ENCODE measurements around the gene LAMA3. TPM values are rescaled to one million over a fixed set of nuclear protein-coding genes. Genes with fewer than 3 reads are reported as not detected.

The LAMA3 gene
- total RNA-seq, 4 donors from 2014 or later = 14.9 to 81.4 (median 69.3) TPM

DNA sequence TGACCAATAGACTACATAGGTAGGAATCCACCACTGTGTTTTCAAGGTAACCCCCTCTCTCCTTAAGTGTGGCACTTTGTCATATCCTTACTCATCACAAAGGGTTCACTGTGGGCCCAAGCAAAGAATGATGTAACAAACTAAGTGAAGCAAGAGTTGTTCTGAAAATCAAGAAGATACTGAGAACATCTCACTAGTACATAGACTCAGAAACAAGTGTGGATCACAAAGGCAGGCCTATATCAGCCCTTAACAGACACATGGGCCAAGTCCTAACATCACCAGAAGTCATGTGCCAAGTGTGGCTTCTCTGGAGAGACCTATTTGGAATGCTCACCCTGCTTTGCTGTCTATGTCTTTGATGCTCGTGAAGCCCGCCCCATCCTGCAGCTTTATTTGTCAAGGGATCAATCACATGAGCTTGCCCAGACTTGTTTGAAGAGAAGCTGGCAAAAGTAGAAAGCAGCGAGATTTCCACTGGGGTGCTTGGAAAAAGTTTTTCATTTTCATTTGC, 194.1 kb downstream of the LAMA3 start:
- H3K27me3 ChIP-seq = no peaks in the 10 kb centered on the region
- peaks cover 0 to 21% (median 4%) of the 10 kb centered on the region in 4 donors for H3K4me1 ChIP-seq
- no peak overlapping the region for H3K4me3 ChIP-seq
- peak overlapping the region in 2 of 4 donors; percentile 29 to 50 for H3K27ac ChIP-seq
- TF ChIP-seq POLR2A (IDR thresholded peaks at IDR 0.05) = no peak
- TF ChIP-seq, protein P1, sequence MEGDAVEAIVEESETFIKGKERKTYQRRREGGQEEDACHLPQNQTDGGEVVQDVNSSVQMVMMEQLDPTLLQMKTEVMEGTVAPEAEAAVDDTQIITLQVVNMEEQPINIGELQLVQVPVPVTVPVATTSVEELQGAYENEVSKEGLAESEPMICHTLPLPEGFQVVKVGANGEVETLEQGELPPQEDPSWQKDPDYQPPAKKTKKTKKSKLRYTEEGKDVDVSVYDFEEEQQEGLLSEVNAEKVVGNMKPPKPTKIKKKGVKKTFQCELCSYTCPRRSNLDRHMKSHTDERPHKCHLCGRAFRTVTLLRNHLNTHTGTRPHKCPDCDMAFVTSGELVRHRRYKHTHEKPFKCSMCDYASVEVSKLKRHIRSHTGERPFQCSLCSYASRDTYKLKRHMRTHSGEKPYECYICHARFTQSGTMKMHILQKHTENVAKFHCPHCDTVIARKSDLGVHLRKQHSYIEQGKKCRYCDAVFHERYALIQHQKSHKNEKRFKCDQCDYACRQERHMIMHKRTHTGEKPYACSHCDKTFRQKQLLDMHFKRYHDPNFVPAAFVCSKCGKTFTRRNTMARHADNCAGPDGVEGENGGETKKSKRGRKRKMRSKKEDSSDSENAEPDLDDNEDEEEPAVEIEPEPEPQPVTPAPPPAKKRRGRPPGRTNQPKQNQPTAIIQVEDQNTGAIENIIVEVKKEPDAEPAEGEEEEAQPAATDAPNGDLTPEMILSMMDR (IDR thresholded peaks at IDR 0.05) = no peak
- H3K9me3 ChIP-seq = no peaks in the 10 kb centered on the region
- DNase-seq = no peak
- no peaks in the 10 kb centered on the region for H3K36me3 ChIP-seq

DNA sequence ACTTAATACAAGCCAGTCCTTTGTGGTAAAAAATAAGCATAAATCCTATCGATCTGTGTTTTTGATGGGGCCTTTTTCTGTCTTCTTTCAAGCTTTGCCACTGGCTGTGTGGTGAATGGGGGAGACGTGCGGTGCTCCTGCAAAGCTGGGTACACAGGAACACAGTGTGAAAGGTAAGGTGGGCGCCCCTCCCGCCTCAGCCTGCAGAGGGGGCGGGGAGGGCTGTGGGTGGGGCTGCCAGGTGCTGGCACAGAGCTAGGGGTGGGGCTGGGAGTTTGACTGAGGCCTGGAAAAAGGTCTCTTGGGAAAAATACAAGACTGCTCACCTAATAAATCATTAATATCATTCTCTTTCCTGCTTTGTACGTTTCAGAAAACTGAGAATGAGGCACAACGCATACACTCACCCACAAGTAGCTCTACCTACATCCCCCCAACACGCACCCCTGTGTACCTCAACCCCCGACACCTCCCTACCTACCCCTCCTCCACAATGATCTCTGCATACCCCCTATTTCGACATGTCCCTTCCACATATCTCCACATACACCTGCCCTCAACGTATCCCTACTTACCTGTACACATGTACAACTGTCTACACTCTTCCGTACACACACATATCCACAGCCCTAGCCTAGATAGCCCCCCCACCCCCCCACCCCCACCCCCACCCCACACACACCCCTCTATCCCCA, 195.6 kb downstream of the LAMA3 start:
- H3K4me3 ChIP-seq = no peak overlapping the region
- DNase-seq = peak in 2 of 3 donors; percentile 54 to 73
- H3K27ac ChIP-seq = peak overlapping the region; percentile 10 to 59 (median 44)
- no peaks in the 10 kb centered on the region for H3K36me3 ChIP-seq
- no peak for TF ChIP-seq POLR2A (IDR thresholded peaks at IDR 0.05)
- TF ChIP-seq, protein P1 (IDR thresholded peaks at IDR 0.05) = no peak
- H3K9me3 ChIP-seq = no peaks in the 10 kb centered on the region
- peaks cover 0 to 27% (median 4%) of the 10 kb centered on the region in 4 donors for H3K4me1 ChIP-seq
- H3K27me3 ChIP-seq = no peaks in the 10 kb centered on the region

- Histone ChIP-seq H3K27ac (no peak overlapping the region), H3K4me3 (no peak overlapping the region), H3K27me3 (no peaks in the 10 kb centered on the region), H3K36me3 (no peaks in the 10 kb centered on the region), H3K9me3 (no peaks in the 10 kb centered on the region), H3K4me1 (peaks cover 0 to 27% (median 4%) of the 10 kb centered on the region in 4 donors)
- no peak for DNase-seq
- no peak for TF ChIP-seq POLR2A (IDR thresholded peaks at IDR 0.05)
- TF ChIP-seq, protein P1 (IDR thresholded peaks at IDR 0.05) = no peak
Measured at GRCh38 chr18:23885750-23886149, 196.5 kb downstream of the LAMA3 start.

DNA sequence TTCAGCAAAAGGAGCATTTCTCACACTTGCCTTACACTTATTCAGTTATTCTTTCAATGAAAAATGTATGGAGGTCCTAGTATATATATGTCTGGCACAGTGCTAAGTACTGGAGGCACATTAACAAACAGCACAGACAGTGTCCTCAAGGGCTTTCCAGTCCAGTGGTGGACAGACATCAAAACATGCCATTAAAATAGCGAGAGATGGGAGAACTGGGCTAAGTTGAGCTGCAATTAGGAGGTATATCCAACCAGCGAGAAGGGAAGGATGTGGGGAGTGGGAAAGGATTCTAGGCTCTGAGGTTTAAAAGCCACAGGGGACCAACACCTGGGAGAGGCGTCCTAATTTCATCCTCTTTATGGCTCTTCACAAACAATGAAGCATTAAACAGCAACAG, 197.8 kb downstream of the LAMA3 start:
- TF ChIP-seq POLR2A (IDR thresholded peaks at IDR 0.05) = no peak
- TF ChIP-seq, protein P1 (IDR thresholded peaks at IDR 0.05) = no peak
- no peak overlapping the region for H3K27ac ChIP-seq
- no peaks in the 10 kb centered on the region for H3K9me3 ChIP-seq
- no peaks in the 10 kb centered on the region for H3K27me3 ChIP-seq
- no peak for DNase-seq
- H3K4me1 ChIP-seq = peaks cover 0 to 27% (median 4%) of the 10 kb centered on the region in 4 donors
- H3K4me3 ChIP-seq = no peak overlapping the region
- H3K36me3 ChIP-seq = no peaks in the 10 kb centered on the region

- Histone ChIP-seq H3K27me3 (no peaks in the 10 kb centered on the region), H3K27ac (no peak overlapping the region), H3K4me1 (peaks cover 0 to 27% (median 4%) of the 10 kb centered on the region in 4 donors), H3K4me3 (no peak overlapping the region), H3K36me3 (no peaks in the 10 kb centered on the region), H3K9me3 (no peaks in the 10 kb centered on the region)
- TF ChIP-seq POLR2A (IDR thresholded peaks at IDR 0.05) = no peak
- TF ChIP-seq, protein P1 (IDR thresholded peaks at IDR 0.05) = no peak
- no peak for DNase-seq
Measured at GRCh38 chr18:23887493-23887892, 198.2 kb downstream of the LAMA3 start.

Measured in Peyer's patch (tissue), 4 donors.